Measurements from ENCODE around the gene ENTPD2. TPM values are rescaled to one million over a fixed set of nuclear protein-coding genes. Genes with fewer than 3 reads are reported as not detected.

Gene ENTPD2
- total and polyA plus RNA-seq, 2 of the 4 experiments (the other 2 are of a cell fraction) = not detected

DNA sequence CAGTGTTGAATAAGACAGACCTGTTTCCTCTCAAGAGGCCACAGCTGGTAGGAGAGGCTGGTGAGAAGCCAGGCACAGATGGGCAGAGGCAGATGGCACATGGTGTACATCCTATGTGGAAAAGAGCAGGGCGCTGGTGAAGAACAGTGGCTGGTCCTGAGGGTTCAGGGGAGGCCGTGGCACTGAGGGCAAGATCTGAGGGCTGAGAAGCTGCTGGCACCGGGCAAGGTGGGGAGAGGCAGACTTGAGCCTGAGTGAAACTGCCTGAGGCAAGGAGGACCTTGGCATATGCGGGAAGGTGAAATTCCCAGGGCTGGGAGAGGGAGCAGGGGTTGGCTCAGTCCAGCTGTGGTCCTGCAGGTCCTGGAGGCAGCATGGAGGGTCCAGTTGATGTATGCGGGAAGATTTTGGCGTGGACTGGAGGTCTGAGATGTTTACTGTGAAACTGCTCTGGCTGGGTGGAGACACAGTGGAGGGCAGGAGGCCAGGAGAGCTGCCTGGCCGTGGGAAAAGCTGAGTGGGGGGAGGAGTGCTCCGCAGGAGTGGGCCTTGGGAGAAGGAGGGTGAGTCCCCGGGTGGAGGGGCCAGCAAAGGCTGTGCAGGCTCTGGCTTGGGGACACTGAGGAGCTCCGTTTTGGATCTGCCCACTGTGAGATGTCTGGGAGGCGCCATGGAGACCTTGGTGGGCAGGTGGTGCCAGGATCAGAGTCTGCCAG lies 35.5 kb upstream of the ENTPD2 start:
- peaks cover 30 to 31% of the 10 kb centered on the region in 2 experiments for H3K79me1 ChIP-seq (ENCODE audit: low read depth in 1 of 2, low read length in 2 of 2)
- peaks cover 3% of the 10 kb centered on the region for H3K4me1 ChIP-seq (ENCODE audit: control insufficient read depth, insufficient read depth, low read length)
- no peak overlapping the region for H3K14ac ChIP-seq (replicated peaks; ENCODE audit: low read depth, low read length)
- TF ChIP-seq MAZ (IDR thresholded peaks at IDR 0.05; ENCODE audit: borderline replicate concordance, low read depth, low read length) = no peak
- TF ChIP-seq, protein P1, sequence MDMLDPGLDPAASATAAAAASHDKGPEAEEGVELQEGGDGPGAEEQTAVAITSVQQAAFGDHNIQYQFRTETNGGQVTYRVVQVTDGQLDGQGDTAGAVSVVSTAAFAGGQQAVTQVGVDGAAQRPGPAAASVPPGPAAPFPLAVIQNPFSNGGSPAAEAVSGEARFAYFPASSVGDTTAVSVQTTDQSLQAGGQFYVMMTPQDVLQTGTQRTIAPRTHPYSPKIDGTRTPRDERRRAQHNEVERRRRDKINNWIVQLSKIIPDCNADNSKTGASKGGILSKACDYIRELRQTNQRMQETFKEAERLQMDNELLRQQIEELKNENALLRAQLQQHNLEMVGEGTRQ (IDR thresholded peaks at IDR 0.05; ENCODE audit: low read depth, low read length) = no peak
- no peak for TF ChIP-seq MAFK (IDR thresholded peaks at IDR 0.05; ENCODE audit: low read depth, low read length)
- no peak for TF ChIP-seq CHD1 (IDR thresholded peaks at IDR 0.05; ENCODE audit: low read depth, low read length)
- no peak for TF ChIP-seq RFX5 (IDR thresholded peaks at IDR 0.05; ENCODE audit: low read depth, low read length)
- TF ChIP-seq, protein P2, sequence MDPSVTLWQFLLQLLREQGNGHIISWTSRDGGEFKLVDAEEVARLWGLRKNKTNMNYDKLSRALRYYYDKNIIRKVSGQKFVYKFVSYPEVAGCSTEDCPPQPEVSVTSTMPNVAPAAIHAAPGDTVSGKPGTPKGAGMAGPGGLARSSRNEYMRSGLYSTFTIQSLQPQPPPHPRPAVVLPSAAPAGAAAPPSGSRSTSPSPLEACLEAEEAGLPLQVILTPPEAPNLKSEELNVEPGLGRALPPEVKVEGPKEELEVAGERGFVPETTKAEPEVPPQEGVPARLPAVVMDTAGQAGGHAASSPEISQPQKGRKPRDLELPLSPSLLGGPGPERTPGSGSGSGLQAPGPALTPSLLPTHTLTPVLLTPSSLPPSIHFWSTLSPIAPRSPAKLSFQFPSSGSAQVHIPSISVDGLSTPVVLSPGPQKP (IDR thresholded peaks at IDR 0.05; ENCODE audit: borderline replicate concordance, low read depth, low read length) = no peak
- TF ChIP-seq, protein P3, sequence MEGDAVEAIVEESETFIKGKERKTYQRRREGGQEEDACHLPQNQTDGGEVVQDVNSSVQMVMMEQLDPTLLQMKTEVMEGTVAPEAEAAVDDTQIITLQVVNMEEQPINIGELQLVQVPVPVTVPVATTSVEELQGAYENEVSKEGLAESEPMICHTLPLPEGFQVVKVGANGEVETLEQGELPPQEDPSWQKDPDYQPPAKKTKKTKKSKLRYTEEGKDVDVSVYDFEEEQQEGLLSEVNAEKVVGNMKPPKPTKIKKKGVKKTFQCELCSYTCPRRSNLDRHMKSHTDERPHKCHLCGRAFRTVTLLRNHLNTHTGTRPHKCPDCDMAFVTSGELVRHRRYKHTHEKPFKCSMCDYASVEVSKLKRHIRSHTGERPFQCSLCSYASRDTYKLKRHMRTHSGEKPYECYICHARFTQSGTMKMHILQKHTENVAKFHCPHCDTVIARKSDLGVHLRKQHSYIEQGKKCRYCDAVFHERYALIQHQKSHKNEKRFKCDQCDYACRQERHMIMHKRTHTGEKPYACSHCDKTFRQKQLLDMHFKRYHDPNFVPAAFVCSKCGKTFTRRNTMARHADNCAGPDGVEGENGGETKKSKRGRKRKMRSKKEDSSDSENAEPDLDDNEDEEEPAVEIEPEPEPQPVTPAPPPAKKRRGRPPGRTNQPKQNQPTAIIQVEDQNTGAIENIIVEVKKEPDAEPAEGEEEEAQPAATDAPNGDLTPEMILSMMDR (conservative IDR thresholded peaks at IDR 0.05; ENCODE audit: low read depth, low read length) = no peak
- no peak for TF ChIP-seq SMC3 (IDR thresholded peaks at IDR 0.05; ENCODE audit: low read depth, low read length)
- TF ChIP-seq NFE2L2 (IDR thresholded peaks at IDR 0.05; ENCODE audit: low read depth, low read length) = no peak
- no peak overlapping the region for H2BK15ac ChIP-seq (ENCODE audit: low read depth, low read length)
- no peak overlapping the region for H2AK9ac ChIP-seq (replicated peaks; ENCODE audit: low read depth, low read length, poor library complexity)
- H4K91ac ChIP-seq (ENCODE audit: insufficient read depth, low read depth, low read length) = no peak overlapping the region
- H3K27me3 ChIP-seq (ENCODE audit: control insufficient read depth, insufficient read depth, low read length) = no peaks in the 10 kb centered on the region
- peaks cover 13% of the 10 kb centered on the region; the same call in 1 of the 2 replicates for H3K36me3 ChIP-seq (ENCODE audit: control insufficient read depth, insufficient read depth, low read length)
- CTCF ChIA-PET = no interaction called here
- no peak overlapping the region for H2BK120ac ChIP-seq (ENCODE audit: low read depth, low read length)
- ATAC-seq (ENCODE audit: low read depth) (no peak), DNase-seq (no peak)
- no TSS peak for BruUV-seq (replicated peaks)
- POLR2A ChIA-PET (ENCODE audit: unreplicated experiment) = no interaction called here
- no peaks in the 10 kb centered on the region for H4K20me1 ChIP-seq (ENCODE audit: insufficient read depth, low read length)
- no peak overlapping the region for H3K56ac ChIP-seq (ENCODE audit: extremely low read depth, insufficient read depth, low read length)
- H2BK20ac ChIP-seq (ENCODE audit: low read depth, low read length) = no peak overlapping the region
- H3K4ac ChIP-seq (ENCODE audit: low read depth, low read length) = no peak overlapping the region
- H3K23ac ChIP-seq (ENCODE audit: low read depth, low read length) = no peak overlapping the region
- H4K5ac ChIP-seq (ENCODE audit: low read depth, low read length) = no peak overlapping the region
- dilution Hi-C loops (cut with HindIII; ENCODE audit: low sequenced_read_pairs, unreplicated experiment) = no loop called here
- in situ Hi-C loops (cut with MboI; ENCODE audit: low sequenced_read_pairs) = no loop called here
- no peak overlapping the region for H2BK5ac ChIP-seq (ENCODE audit: low read depth, low read length, poor library complexity, severe bottlenecking)
- no peak overlapping the region for H4K8ac ChIP-seq (ENCODE audit: low read depth in 2 of 2, low read length in 2 of 2)
- no peak overlapping the region for H2AFZ ChIP-seq (replicated peaks; ENCODE audit: low read length, poor library complexity)
- no peak overlapping the region for H2AK5ac ChIP-seq (ENCODE audit: low read depth, low read length)
- H3K4me3 ChIP-seq (ENCODE audit: insufficient read depth, low read depth, low read length) = no peak overlapping the region
- no peaks in the 10 kb centered on the region for H3K9me3 ChIP-seq (ENCODE audit: control insufficient read depth, insufficient read depth, low read length)
- H3K27ac ChIP-seq (ENCODE audit: insufficient read depth, low read length) = no peak overlapping the region
- no peak overlapping the region for H3K18ac ChIP-seq (ENCODE audit: low read depth, low read length)
- no peak overlapping the region for H3K4me2 ChIP-seq (ENCODE audit: low read depth, low read length)
- H3K9ac ChIP-seq (ENCODE audit: low read depth, low read length) = no peak overlapping the region
- intact Hi-C loops (cut with micrococcal nuclease) = no loop called here
- WGBS, 2 experiments (ENCODE audit: extremely low coverage in 2 of 2, insufficient read length in 1 of 2) = 72% methylated on average over 7 of the region's 11 CpGs; no CpG with 5 or more reads in 1 of the 2 experiments
- H3K9me1 ChIP-seq (ENCODE audit: insufficient read depth, low read length) = no peaks in the 10 kb centered on the region; the same call in 1 of the 2 replicates

Measured in IMR-90 (cell line).